Measurements from ENCODE around the gene NKX6-1. TPM values are rescaled to one million over a fixed set of nuclear protein-coding genes. Genes with fewer than 3 reads are reported as not detected.

Gene NKX6-1
- total RNA-seq, 3 donors from 2014 or later: 0.33 to 0.44 TPM; not detected in 1

DNA sequence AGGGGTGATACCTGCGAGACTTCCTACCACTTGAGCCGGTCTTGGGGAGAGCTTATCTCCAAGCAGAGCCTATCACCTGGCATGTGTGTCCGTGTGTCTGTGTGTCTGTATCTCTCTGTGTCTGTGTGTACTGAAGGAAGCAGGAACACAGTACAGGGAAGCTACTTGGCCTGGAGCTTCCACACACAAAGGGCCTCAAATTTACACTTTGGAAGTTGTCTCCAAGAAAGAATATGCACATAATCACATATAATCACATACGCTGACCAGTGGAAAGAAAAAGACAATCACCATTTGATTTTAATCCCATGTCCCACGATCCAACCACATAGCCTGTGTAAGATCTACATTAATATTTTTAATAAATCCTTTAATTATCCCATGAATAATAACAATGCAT lies 13.2 kb upstream of the NKX6-1 start:
- intact Hi-C loops (cut with DNase I; ENCODE audit: low total_unique reads): no loop called here
- DNase-seq (ENCODE audit: low spot score in 2 of 2): no peak
- Histone ChIP-seq H3K27ac (no peak overlapping the region), H3K36me3 (no peaks in the 10 kb centered on the region), H3K9me3 (no peaks in the 10 kb centered on the region), H3K4me1 (no peaks in the 10 kb centered on the region), H3K4me3 (no peak overlapping the region), H3K27me3 (peaks cover 0 to 5% of the 10 kb centered on the region in 2 donors)
- TF ChIP-seq POLR2A (IDR thresholded peaks at IDR 0.05) (no peak), POLR2AphosphoS5 (IDR thresholded peaks at IDR 0.05) (no peak)
- TF ChIP-seq, protein P1, sequence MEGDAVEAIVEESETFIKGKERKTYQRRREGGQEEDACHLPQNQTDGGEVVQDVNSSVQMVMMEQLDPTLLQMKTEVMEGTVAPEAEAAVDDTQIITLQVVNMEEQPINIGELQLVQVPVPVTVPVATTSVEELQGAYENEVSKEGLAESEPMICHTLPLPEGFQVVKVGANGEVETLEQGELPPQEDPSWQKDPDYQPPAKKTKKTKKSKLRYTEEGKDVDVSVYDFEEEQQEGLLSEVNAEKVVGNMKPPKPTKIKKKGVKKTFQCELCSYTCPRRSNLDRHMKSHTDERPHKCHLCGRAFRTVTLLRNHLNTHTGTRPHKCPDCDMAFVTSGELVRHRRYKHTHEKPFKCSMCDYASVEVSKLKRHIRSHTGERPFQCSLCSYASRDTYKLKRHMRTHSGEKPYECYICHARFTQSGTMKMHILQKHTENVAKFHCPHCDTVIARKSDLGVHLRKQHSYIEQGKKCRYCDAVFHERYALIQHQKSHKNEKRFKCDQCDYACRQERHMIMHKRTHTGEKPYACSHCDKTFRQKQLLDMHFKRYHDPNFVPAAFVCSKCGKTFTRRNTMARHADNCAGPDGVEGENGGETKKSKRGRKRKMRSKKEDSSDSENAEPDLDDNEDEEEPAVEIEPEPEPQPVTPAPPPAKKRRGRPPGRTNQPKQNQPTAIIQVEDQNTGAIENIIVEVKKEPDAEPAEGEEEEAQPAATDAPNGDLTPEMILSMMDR (IDR thresholded peaks at IDR 0.05): no peak

DNA sequence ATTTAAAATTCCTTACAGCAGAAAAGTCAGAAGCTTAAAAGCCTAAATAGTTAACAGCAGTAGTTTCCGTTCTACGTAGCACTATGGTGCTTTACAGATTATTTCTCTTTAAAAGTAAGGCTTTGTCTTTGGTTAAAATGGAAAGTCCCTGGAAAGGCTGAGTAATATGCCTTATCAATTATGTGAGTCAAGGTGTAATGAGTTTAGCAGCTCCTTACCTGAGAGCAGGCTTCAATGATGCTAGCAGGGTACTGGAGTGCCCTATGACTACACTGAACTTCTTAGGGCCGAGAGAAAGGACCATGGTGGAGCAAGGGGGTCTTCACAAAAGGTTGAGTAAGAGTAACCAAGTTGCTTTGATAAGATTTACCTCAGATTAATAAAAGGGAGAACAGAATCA lies 12.6 kb upstream of the NKX6-1 start:
- no peak for DNase-seq (ENCODE audit: low spot score in 2 of 2)
- Histone ChIP-seq H3K27me3 (peaks cover 0 to 11% of the 10 kb centered on the region in 2 donors), H3K4me1 (no peaks in the 10 kb centered on the region), H3K27ac (no peak overlapping the region), H3K9me3 (no peaks in the 10 kb centered on the region), H3K36me3 (no peaks in the 10 kb centered on the region), H3K4me3 (no peak overlapping the region)
- TF ChIP-seq, protein P1 (IDR thresholded peaks at IDR 0.05): no peak
- TF ChIP-seq POLR2AphosphoS5 (IDR thresholded peaks at IDR 0.05): no peak
- TF ChIP-seq POLR2A (IDR thresholded peaks at IDR 0.05): no peak
- intact Hi-C loops (cut with DNase I; ENCODE audit: low total_unique reads): no loop called here

DNA sequence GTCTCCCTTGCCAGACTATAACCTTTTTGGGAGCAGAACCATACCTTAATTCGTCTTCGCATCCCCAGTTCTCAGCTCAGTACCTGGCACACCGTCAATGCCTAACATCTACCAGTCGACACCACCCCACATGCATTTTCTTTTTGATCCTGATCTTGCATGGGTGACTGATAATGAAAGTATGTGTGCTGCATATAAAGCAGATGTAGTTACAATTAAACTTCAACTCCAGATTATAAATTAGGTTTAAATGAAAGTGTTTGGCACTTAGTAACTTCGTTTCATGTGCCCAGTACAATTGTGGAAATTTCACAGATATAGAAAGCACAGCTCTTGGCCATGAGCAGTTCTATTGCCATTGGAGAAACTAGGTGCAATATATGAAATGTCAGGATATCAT lies 8.8 kb upstream of the NKX6-1 start:
- TF ChIP-seq POLR2A (IDR thresholded peaks at IDR 0.05): no peak
- no peak for TF ChIP-seq POLR2AphosphoS5 (IDR thresholded peaks at IDR 0.05)
- TF ChIP-seq, protein P1 (IDR thresholded peaks at IDR 0.05): no peak
- intact Hi-C loops (cut with DNase I; ENCODE audit: low total_unique reads): no loop called here
- DNase-seq (ENCODE audit: low spot score in 2 of 2): no peak
- peaks cover 0 to 41% of the 10 kb centered on the region in 2 donors for H3K27me3 ChIP-seq
- H3K4me1 ChIP-seq: no peaks in the 10 kb centered on the region
- no peaks in the 10 kb centered on the region for H3K36me3 ChIP-seq
- no peak overlapping the region for H3K27ac ChIP-seq
- H3K4me3 ChIP-seq: no peak overlapping the region
- no peaks in the 10 kb centered on the region for H3K9me3 ChIP-seq

DNA sequence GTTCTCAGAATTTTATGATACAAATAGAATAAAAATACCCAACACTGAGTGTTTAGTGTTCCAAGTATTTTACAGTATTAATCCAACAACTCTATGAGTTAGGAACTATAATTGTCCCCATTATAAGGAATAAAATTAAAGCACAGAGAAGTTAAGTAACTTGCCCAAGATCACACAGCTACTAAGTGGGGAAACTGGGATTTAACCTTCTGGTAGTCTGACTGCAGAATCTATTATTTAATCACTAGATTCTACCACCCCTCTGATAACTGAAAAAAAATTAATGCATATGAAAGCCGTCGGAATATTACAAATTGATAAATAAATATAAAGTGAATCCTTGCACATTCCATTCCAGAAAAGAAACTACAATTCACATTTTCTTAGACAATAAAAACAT lies 5.7 kb upstream of the NKX6-1 start:
- intact Hi-C loops (cut with DNase I; ENCODE audit: low total_unique reads): no loop called here
- no peaks in the 10 kb centered on the region for H3K4me1 ChIP-seq
- no peak overlapping the region for H3K27ac ChIP-seq
- no peak for DNase-seq (ENCODE audit: low spot score in 2 of 2)
- no peak overlapping the region for H3K4me3 ChIP-seq
- no peaks in the 10 kb centered on the region for H3K36me3 ChIP-seq
- H3K9me3 ChIP-seq: no peaks in the 10 kb centered on the region
- peaks cover 0 to 72% of the 10 kb centered on the region in 2 donors for H3K27me3 ChIP-seq
- TF ChIP-seq, protein P1 (IDR thresholded peaks at IDR 0.05): no peak
- no peak for TF ChIP-seq POLR2AphosphoS5 (IDR thresholded peaks at IDR 0.05)

DNA sequence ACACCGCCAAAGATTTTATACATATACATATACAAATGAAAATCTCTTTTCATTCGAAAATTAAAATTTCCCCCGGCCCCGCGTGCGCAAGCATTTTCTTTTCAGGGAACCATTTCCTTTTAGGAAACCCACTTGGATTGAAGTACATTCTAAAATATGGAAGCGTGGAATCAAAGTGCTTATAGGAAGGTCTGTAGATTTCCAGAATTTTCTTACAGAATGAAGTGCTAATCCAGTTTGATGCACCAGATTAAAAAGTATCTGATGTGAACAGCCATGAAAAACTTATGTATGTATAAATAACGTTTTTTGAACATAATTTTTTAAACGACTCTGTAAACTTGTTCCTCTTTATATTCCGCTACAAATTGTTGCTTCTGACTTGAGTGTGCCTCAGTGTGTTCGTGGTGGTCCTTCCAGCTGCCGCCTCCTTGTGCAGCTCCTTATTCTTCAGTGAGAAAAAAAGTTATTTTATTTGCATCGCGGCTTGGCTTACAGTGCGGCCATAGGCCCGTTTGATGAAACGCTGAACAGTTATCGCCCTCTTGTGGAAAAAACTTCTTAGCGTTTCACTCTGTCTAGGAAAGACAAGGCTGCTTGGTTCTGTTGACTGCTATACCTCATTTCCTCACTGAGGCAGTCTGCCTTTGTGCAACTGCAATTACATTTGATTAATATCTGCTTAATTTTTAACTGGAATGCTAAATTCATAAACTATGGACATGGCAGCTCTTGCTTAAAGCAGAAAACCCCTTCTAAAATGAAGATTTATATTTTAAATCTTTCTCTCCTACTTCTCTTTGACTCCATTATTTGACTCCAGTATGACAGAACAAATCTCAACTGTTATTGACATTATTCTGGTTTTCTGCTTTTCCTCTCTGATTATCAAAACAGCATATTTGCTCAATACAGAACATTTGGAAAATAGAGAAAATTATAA lies 4.7 kb upstream of the NKX6-1 start:
- H3K4me1 ChIP-seq: peaks cover 0 to 7% of the 10 kb centered on the region in 2 donors
- no peak overlapping the region for H3K4me3 ChIP-seq
- DNase-seq (ENCODE audit: low spot score in 2 of 2): no peak
- intact Hi-C loops (cut with DNase I; ENCODE audit: low total_unique reads): no loop called here
- H3K9me3 ChIP-seq: no peaks in the 10 kb centered on the region
- H3K27ac ChIP-seq: no peak overlapping the region
- H3K27me3 ChIP-seq: peaks cover 5 to 83% of the 10 kb centered on the region in 2 donors
- H3K36me3 ChIP-seq: no peaks in the 10 kb centered on the region
- TF ChIP-seq, protein P1 (IDR thresholded peaks at IDR 0.05): peak; percentile 21 to 36 (median 24)
- TF ChIP-seq POLR2A (IDR thresholded peaks at IDR 0.05): no peak
- no peak for TF ChIP-seq POLR2AphosphoS5 (IDR thresholded peaks at IDR 0.05)

Data from breast epithelium (tissue), 4 donors.